ENCODE results near the gene IDH3G.

GRCh38 chrX:153769865-153770600 lies 24.1 kb downstream of the IDH3G start:
- TF ChIP-seq POLR2A (IDR thresholded peaks at IDR 0.05) (no peak), CTCF (IDR thresholded peaks at IDR 0.05) (no peak)

All from uterus (tissue), 2 donors.